ENCODE results near the gene BIRC6.

Gene BIRC6

GRCh38 chr2:32404691-32405090 is 47.9 kb downstream of the BIRC6 start:
- DNase-seq (ENCODE audit: insufficient read length, low spot score) (no peak), FAIRE-seq (no peak)
- no peak for TF ChIP-seq CTCF (IDR thresholded peaks at IDR 0.05; ENCODE audit: insufficient read depth, missing control alignments)

- no peak for FAIRE-seq
- no peak for TF ChIP-seq CTCF (IDR thresholded peaks at IDR 0.05; ENCODE audit: insufficient read depth, missing control alignments)
These were observed 59.7 kb downstream of the BIRC6 start for GRCh38 chr2:32416519-32416918.

GRCh38 chr2:32417659-32418058 is 60.8 kb downstream of the BIRC6 start:
- FAIRE-seq = no peak
- no peak for TF ChIP-seq CTCF (IDR thresholded peaks at IDR 0.05; ENCODE audit: insufficient read depth, missing control alignments)

More at GRCh38 chr2:32416519-32416918, 59.7 kb downstream of the BIRC6 start:
- no peak for DNase-seq (ENCODE audit: insufficient read length, low spot score)

GRCh38 chr2:32418778-32419177 is 62.0 kb downstream of the BIRC6 start:
- FAIRE-seq = no peak
- DNase-seq (ENCODE audit: insufficient read length, low spot score) = no peak
- TF ChIP-seq CTCF (IDR thresholded peaks at IDR 0.05; ENCODE audit: insufficient read depth, missing control alignments) = no peak

More at GRCh38 chr2:32417659-32418058, 60.8 kb downstream of the BIRC6 start:
- DNase-seq (ENCODE audit: insufficient read length, low spot score) = no peak

GRCh38 chr2:32422133-32422532 is 65.3 kb downstream of the BIRC6 start:
- no peak for TF ChIP-seq CTCF (IDR thresholded peaks at IDR 0.05; ENCODE audit: insufficient read depth, missing control alignments)
- FAIRE-seq = no peak
- no peak for DNase-seq (ENCODE audit: insufficient read length, low spot score)

- no peak for TF ChIP-seq CTCF (IDR thresholded peaks at IDR 0.05; ENCODE audit: insufficient read depth, missing control alignments)
- FAIRE-seq (no peak), DNase-seq (ENCODE audit: insufficient read length, low spot score) (no peak)
These were observed 66.7 kb downstream of the BIRC6 start for GRCh38 chr2:32423536-32423935.

- no peak for FAIRE-seq
- DNase-seq (ENCODE audit: insufficient read length, low spot score) = no peak
- no peak for TF ChIP-seq CTCF (IDR thresholded peaks at IDR 0.05; ENCODE audit: insufficient read depth, missing control alignments)
These were observed 67.9 kb downstream of the BIRC6 start for GRCh38 chr2:32424739-32425138.

Measured in D721Med (cell line).